T47D (cell line): ENCODE results near the gene XKR8.

ENCODE experiments used
- DNase-seq, 2 experiments: peaks; one replicate each; pipeline versions ENCODE4 v3.0.0 to v3.0.0-alpha.2; 2011 to 2012; ENCODE audit warnings: low read depth in 1 of 2, low spot score in 1 of 2
- JUND ChIP-seq: IDR thresholded peaks from 2 replicates; pipeline ENCODE4 v1.6.1; 2012; ENCODE audit warnings: low read depth
- in situ Hi-C: cut with HindIII; loops from 2 replicates; pipeline ENCODE4 v1.10.0; 2016; ENCODE audit warnings: low sequenced_read_pairs, low pct_unique_long_range_greater_than_20kb

Gene XKR8

GRCh38 chr1:27961646-27962221 is 2.0 kb downstream of the XKR8 start:
- no peak for TF ChIP-seq JUND
- in situ Hi-C loops = no loop called here
- peak in 1 of 2 experiments; percentile 21 for DNase-seq

GRCh38 chr1:27963393-27963792 is 3.6 kb downstream of the XKR8 start:
- no peak for TF ChIP-seq JUND
- DNase-seq = no peak
- in situ Hi-C loops = no loop called here

GRCh38 chr1:27966402-27967105 is 6.8 kb downstream of the XKR8 start:
- DNase-seq = no peak
- in situ Hi-C loops = no loop called here
- no peak for TF ChIP-seq JUND

- TF ChIP-seq JUND = no peak
- no peak for DNase-seq
- in situ Hi-C loops = no loop called here
Observed at GRCh38 chr1:27967106-27967883, 7.5 kb downstream of the XKR8 start.

- no peak for DNase-seq
- no peak for TF ChIP-seq JUND
- in situ Hi-C loops = no loop called here
Observed at GRCh38 chr1:27967884-27968466, 8.2 kb downstream of the XKR8 start.

GRCh38 chr1:27968692-27969091 is 8.9 kb downstream of the XKR8 start:
- no peak for TF ChIP-seq JUND
- peak in 1 of 2 experiments; percentile 56 for DNase-seq
- in situ Hi-C loops = no loop called here

- no peak for DNase-seq
- in situ Hi-C loops = no loop called here
- no peak for TF ChIP-seq JUND
Observed at GRCh38 chr1:27970401-27970800, 10.6 kb downstream of the XKR8 start.

- DNase-seq = no peak
- TF ChIP-seq JUND = no peak
- in situ Hi-C loops = no loop called here
Observed at GRCh38 chr1:27971674-27972073, 11.9 kb downstream of the XKR8 start.

- DNase-seq = no peak
- TF ChIP-seq JUND = no peak
- in situ Hi-C loops = no loop called here
Observed at GRCh38 chr1:27972141-27972540, 12.4 kb downstream of the XKR8 start.

GRCh38 chr1:27973771-27974416 is 14.1 kb downstream of the XKR8 start:
- TF ChIP-seq JUND = no peak
- in situ Hi-C loops = no loop called here
- DNase-seq = no peak

GRCh38 chr1:27974417-27974781 is 14.6 kb downstream of the XKR8 start:
- no peak for DNase-seq
- TF ChIP-seq JUND = no peak
- in situ Hi-C loops = no loop called here

- peak in 1 of 2 experiments; percentile 48 for DNase-seq
- TF ChIP-seq JUND = no peak
- in situ Hi-C loops = no loop called here
Observed at GRCh38 chr1:27979151-27979858, 19.5 kb downstream of the XKR8 start.
